ENCODE results near the gene ADGRB3.

- no peak for TF ChIP-seq CTCF (IDR thresholded peaks at IDR 0.05)
- TF ChIP-seq USF1 (IDR thresholded peaks at IDR 0.05; ENCODE audit: borderline replicate concordance, low read depth): no peak
- TF ChIP-seq TAF1 (IDR thresholded peaks at IDR 0.05; ENCODE audit: borderline replicate concordance, low read depth, low read length): no peak
- no peak for TF ChIP-seq RCOR1 (IDR thresholded peaks at IDR 0.05; ENCODE audit: low read length)
- no peak for TF ChIP-seq EZH2phosphoT487 (IDR thresholded peaks at IDR 0.05; ENCODE audit: borderline replicate concordance, low read depth)
- no peak for TF ChIP-seq ZBTB33 (IDR thresholded peaks at IDR 0.05; ENCODE audit: borderline replicate concordance, low read depth)
- no peak for TF ChIP-seq MXI1 (IDR thresholded peaks at IDR 0.05; ENCODE audit: low read depth, low read length)
- no peak for TF ChIP-seq YY1 (IDR thresholded peaks at IDR 0.05; ENCODE audit: low read depth)
- no peak for TF ChIP-seq POLR2AphosphoS5 (IDR thresholded peaks at IDR 0.05; ENCODE audit: low read depth, low read length)
- TF ChIP-seq GABPA (IDR thresholded peaks at IDR 0.05; ENCODE audit: low read depth): no peak
- no peak for TF ChIP-seq SMC3 (IDR thresholded peaks at IDR 0.05; ENCODE audit: low read depth, low read length)
Measured at GRCh38 chr6:68990317-68990716, 355.2 kb downstream of the ADGRB3 start.
